Adrenal gland (tissue), 12 donors: ENCODE data around the gene FAM120B. TPM values are rescaled to one million over a fixed set of nuclear protein-coding genes. Genes with fewer than 3 reads are reported as not detected.

Experiments
- DNase-seq, 7 donors: peaks; one replicate each; pipeline ENCODE4 v3.0.0-alpha.2; 2019 to 2020
- H3K27ac ChIP-seq, 5 donors: fragments of 200-600 bp; sonication (generic) in 4 of 5; 1 replicate in 3 of 5; 2 replicates in 2 of 5; pipeline versions ENCODE4 v1.5.1 to v1.8.0; 2016 to 2020; ENCODE audit warnings: mild to moderate bottlenecking in 1 of 5
- H3K27me3 ChIP-seq: fragments of 200-600 bp; 2 replicates; pipeline ENCODE4 v1.8.0; 2021
- H3K36me3 ChIP-seq, 2 donors: fragments of 200-600 bp; replicated peaks in 1 of 2; 1 replicate in 1 of 2; 2 replicates in 1 of 2; pipeline versions ENCODE4 v1.5.1 to v1.8.0; 2018 to 2022
- H3K4me1 ChIP-seq, 2 donors: fragments of 200-600 bp; replicated peaks in 1 of 2; 1 replicate in 1 of 2; 2 replicates in 1 of 2; pipeline versions ENCODE4 v1.5.1 to v1.8.0; 2018 to 2021
- H3K4me3 ChIP-seq, 4 donors: fragments of 200-600 bp; sonication (generic) in 3 of 4; one replicate each; pipeline ENCODE4 v1.5.1; 2016 to 2018
- H3K9me3 ChIP-seq, 3 donors: fragments of 200-600 bp; sonication (generic) in 1 of 3; replicated peaks in 1 of 3; 1 replicate in 2 of 3; 2 replicates in 1 of 3; pipeline versions ENCODE4 v1.5.1 to v1.8.0; 2016 to 2021
- POLR2A ChIP-seq, 2 donors: fragments of 450-650 bp; IDR thresholded peaks; one replicate each; pipeline ENCODE4 v1.6.1; 2017; ENCODE audit warnings: antibody characterized with exemption in 2 of 2, mild to moderate bottlenecking in 2 of 2, moderate library complexity in 1 of 2
- WGBS, 4 donors: extraction: QIAGEN DNeasy Blood & Tissue Kit in 2 of 4; methylation state at CpG; one replicate each; pipeline versions ENCODE4 v1.1.5 to v1.1.7; 2013 to 2017; 5-methylcytosine and 5-hydroxymethylcytosine counted together
- intact Hi-C, 2 donors: fragments of 100-400 bp; cut with DNase I; formaldehyde crosslinking; loops; one replicate each; pipeline versions ENCODE4 v1.14.1 to v1.15.0; 2022 to 2023
- polyA plus RNA-seq, 3 donors: library from polyadenylated mRNA; stranded (reverse); fragments of 200-250 nt in 2 of 3; fragments of 350-450 nt in 1 of 3; fragmentation: Illumina TruSeq in 1 of 3; extraction: RNeasy Lipid Tissue Mini Kit (QIAGEN cat#74804) in 1 of 3; gene quantifications; one replicate each; pipeline ENCODE4 v1.2.3, GENCODE V29; 2013 to 2014
- total RNA-seq, 9 donors: library from RNA; depleted of rRNA in 4 of 9; stranded (reverse); fragments of >200 nt in 4 of 9; fragments of 120-200 nt in 1 of 9; fragmentation: NEBNext Ultra II Directional in 1 of 9; extraction: Animal tissue kit (Norgen Biotek cat#: 25700) in 1 of 9; gene quantifications; one replicate each; pipeline versions ENCODE4 v1.1.0 to v1.2.4, GENCODE V29; 2013 to 2023
- TF ChIP-seq, protein P1 (sequence below), 6 experiments: fragments of 450-650 bp in 4 of 6; fragments of 200-600 bp in 2 of 6; sonication (generic) in 1 of 6; IDR thresholded peaks; 1 replicate in 5 of 6; 2 replicates in 1 of 6; pipeline versions ENCODE4 v1.5.1 to v1.8.0; 2016 to 2021; ENCODE audit warnings: antibody characterized with exemption in 6 of 6, mild to moderate bottlenecking in 2 of 6, moderate library complexity in 1 of 6
- donor health status: healthy with polysubstance abuse.
- donor health status: Bipolar disorder and iron deficiency.
- donor health status: DM: yes; HTN: yes; CAD: no.
- donor health status: DM: no; HTN: no; CAD: no.
- donor health status: DM: no; HTN: no; CAD: no.
- donor health status: DM: yes; HTN: yes; CAD: no.

Gene FAM120B
- total and polyA plus RNA-seq, 12 donors = 12.4 to 42.0 (median 27.4) TPM

DNA sequence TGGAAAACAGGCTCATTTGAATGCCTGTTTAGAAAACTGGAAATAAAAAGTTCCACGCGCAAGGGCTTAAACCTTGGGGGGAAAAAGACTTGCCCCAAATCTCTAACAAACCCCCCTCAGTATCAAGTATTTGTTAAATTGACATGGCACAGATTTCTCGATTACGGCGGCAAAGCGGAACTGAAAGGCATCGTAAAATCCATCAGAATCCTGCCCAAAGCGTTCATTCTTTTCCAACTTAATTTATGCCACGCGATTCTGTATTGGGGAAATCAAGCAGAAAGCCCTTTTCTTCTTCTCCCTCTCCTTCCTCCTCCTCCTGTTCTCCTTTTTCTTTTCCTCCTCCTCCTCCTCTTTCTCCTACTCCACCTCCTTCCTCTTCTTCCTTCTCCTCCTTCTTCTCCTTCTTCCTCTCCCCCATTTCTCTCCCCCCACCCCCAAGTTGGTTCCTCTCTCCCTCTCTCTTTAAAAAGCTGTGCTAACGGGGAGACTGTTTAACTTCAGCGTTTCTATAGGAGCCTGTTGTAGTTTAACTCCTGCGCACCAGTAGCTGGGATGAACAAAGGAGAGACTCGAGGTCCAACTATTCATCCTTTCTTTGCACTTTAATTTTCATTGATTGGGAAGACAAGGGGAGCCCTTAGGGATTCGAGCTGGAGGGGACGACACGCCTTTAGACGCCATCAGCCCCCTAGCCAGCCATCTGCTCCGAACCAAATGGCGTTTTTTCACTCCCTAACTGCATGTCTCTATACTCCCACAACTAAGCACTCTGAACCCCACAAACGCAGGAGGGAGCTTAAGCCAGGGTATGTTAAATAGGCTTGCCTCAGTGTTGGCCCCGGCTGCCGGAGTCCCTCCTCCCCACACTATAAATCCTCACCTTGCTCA is 13.0 kb upstream of the FAM120B start:
- Histone ChIP-seq H3K27ac (no peak overlapping the region), H3K9me3 (no peaks in the 10 kb centered on the region), H3K36me3 (no peaks in the 10 kb centered on the region), H3K4me3 (no peak overlapping the region), H3K4me1 (peaks cover 33 to 50% of the 10 kb centered on the region in 2 donors), H3K27me3 (peaks cover 34% of the 10 kb centered on the region)
- intact Hi-C loops = no loop called here
- 46 to 59% (median 55%) methylated on average over 23 of the region's 23 CpGs for WGBS, 4 donors
- DNase-seq = no peak
- TF ChIP-seq, protein P1, sequence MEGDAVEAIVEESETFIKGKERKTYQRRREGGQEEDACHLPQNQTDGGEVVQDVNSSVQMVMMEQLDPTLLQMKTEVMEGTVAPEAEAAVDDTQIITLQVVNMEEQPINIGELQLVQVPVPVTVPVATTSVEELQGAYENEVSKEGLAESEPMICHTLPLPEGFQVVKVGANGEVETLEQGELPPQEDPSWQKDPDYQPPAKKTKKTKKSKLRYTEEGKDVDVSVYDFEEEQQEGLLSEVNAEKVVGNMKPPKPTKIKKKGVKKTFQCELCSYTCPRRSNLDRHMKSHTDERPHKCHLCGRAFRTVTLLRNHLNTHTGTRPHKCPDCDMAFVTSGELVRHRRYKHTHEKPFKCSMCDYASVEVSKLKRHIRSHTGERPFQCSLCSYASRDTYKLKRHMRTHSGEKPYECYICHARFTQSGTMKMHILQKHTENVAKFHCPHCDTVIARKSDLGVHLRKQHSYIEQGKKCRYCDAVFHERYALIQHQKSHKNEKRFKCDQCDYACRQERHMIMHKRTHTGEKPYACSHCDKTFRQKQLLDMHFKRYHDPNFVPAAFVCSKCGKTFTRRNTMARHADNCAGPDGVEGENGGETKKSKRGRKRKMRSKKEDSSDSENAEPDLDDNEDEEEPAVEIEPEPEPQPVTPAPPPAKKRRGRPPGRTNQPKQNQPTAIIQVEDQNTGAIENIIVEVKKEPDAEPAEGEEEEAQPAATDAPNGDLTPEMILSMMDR (IDR thresholded peaks at IDR 0.05) = no peak
- no peak for TF ChIP-seq POLR2A (IDR thresholded peaks at IDR 0.05)

GRCh38 chr6:170294298-170294730 is 12.2 kb upstream of the FAM120B start:
- H3K27ac ChIP-seq = no peak overlapping the region
- H3K4me3 ChIP-seq = no peak overlapping the region
- H3K9me3 ChIP-seq = no peaks in the 10 kb centered on the region
- WGBS, 4 donors = 57 to 70% (median 68%) methylated on average over 2 of the region's 2 CpGs
- intact Hi-C loops = no loop called here
- H3K4me1 ChIP-seq = peaks cover 27 to 43% of the 10 kb centered on the region in 2 donors
- H3K27me3 ChIP-seq = peaks cover 34% of the 10 kb centered on the region
- no peaks in the 10 kb centered on the region for H3K36me3 ChIP-seq
- no peak for DNase-seq
- TF ChIP-seq, protein P1 (IDR thresholded peaks at IDR 0.05) = no peak
- TF ChIP-seq POLR2A (IDR thresholded peaks at IDR 0.05) = no peak

DNA sequence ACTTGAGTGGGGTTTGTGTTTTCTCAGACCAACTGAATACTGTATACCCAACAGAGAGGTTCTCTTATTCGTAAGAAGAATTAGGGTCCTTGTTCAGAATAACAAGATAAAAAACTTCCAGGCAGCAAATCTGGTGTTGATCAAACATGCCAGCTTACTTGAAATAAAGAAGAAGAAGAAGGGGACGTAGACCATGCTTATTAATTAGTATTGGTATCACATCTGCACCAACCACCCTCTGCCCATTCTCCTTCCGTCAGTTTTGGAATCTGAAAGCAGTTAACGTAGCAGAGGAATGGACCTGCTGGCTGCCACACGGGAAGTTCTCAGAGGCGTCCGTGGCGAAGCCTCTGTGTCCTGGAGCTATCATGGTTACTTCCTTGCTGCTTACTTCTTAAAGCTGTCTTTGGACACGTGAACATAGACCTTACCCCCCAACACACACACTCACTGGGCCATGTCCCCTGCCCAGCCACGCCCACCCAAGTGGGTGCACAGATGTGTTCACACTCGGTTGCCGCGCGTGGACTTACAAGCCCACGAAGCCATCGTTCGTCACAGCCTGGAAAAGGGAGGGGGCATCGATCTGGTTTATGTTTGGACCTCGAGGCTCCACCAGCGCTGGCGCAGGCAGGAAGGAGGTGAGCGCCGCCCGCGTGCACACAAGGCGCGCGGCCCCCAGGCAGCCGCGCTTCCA is 11.6 kb upstream of the FAM120B start:
- 21 to 52% (median 37%) methylated on average over 10 to 30 of the region's 30 CpGs for WGBS, 4 donors
- no peak overlapping the region for H3K27ac ChIP-seq
- H3K36me3 ChIP-seq = no peaks in the 10 kb centered on the region
- TF ChIP-seq, protein P1 (IDR thresholded peaks at IDR 0.05) = no peak
- TF ChIP-seq POLR2A (IDR thresholded peaks at IDR 0.05) = no peak
- H3K9me3 ChIP-seq = no peaks in the 10 kb centered on the region
- H3K4me1 ChIP-seq = peaks cover 22 to 36% of the 10 kb centered on the region in 2 donors
- peaks cover 34% of the 10 kb centered on the region for H3K27me3 ChIP-seq
- intact Hi-C loops = no loop called here
- peak overlapping the region in 2 of 4 donors; percentile 47 to 62 for H3K4me3 ChIP-seq
- DNase-seq = no peak
